Hypothalamus (tissue), 51 donors: ENCODE measurements around the gene ZNF655.

Experiments
- DNase-seq, 51 donors: peaks; one replicate each; lab custom pipeline; 2025; lab: John Stamatoyannopoulos, UW

Gene ZNF655

DNA sequence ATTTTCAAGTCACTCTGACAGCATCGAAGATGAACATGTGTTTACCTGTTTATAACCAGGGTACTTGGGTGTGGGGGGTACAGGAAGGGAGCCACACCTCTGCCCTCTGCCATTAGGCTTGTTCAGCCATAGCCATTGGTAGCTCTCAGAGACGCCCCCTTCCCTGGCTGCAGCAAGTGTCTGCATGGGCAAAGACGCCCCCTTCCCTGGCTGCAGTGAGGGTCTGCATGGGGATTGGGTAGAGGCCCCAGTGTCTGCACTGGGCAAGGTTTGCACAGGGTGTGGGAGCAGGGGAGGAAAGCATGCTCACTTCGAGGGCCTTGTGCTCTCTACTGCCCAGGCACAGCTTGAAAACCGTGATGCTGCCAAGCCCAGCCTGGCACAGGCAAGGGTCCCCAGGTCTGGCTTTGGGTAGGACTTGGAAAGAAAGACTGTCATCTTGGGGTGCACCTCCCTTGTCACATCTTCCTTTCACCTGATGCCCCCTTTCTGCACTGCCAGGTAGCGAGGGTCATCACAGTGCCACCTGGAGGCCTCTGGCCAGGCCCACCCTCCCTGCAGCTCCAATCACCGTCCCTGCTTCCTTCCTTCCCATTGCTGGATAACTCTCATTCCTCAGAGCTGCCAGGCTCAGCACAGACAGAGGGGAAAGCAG is 43.3 kb downstream of the ZNF655 start:
- DNase-seq = no peak

DNA sequence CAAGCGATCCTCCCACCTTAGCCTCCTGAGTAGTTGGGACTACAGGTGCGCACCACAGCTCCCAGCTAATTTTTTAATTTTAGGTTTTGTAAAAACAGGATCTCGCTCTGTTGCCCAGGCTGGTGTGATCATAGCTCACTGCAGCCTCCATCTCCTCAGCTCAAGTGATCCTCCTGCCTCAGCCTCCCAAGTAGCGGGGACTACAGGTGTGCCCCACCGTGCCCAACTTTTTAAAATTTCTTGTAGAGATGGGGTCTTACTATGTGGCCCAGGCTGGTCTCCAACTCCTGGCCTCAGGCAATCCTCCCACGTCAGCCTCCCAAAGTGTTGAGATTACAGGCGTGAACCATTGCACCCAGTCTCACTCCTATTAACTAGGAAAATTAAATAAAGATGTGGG is 47.1 kb downstream of the ZNF655 start:
- DNase-seq = no peak

DNA sequence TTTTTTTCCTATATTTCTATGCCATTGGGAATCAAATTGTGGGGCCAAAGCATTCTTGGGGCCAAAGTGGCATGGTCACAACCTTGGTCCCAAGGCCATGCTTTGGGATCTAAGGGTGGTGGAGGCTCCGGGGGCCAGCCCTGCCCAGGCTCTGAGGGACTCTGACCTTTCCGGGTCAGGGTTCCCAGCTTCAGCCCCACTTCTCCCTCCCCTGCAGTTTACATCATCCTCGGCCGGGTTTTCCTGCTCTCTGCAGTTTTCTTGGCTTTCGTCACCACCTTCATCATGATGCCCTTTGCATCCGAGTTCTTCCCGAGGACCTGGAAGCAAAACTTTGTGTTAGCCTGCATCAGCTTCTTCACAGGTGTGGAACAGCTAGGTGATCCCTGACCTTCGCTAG is 48.1 kb downstream of the ZNF655 start:
- DNase-seq = no peak

DNA sequence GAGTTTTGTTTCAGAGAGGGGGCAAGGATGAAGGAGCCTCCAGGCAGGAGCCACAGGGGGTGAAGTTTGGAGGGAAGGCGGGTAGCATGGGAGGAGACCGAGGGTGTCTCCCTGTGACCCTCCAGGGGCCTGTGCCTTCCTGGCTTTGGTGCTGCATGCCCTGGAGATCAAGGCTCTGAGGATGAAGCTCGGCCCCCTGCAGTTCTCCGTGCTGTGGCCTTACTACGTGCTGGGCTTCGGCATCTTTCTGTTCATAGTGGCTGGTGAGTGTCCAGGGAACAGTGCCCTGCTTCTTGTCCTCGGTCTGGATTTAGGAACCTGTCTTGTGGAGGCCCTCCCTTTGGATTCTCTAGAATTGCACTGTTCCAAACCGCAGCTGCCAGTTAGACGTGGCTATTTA is 49.1 kb downstream of the ZNF655 start:
- DNase-seq = no peak

DNA sequence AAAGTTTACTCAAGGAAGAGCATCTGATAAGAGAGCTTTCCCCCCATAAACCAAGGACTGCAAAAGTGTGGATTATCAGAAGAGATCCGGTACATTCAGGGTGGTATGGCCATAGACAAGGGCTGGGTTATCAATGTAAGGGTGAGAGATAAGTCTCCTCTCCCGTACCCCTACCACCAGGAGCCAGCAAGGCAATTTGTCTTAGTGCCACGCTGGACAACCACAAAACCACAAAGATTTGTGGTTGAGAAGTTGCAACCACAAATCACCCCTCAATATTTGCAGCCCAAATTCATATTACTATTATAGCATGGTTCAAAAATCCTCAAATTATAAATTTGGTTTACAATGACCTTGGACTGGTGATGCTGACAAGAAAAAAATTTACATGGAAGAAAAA is 56.1 kb downstream of the ZNF655 start:
- DNase-seq = no peak

DNA sequence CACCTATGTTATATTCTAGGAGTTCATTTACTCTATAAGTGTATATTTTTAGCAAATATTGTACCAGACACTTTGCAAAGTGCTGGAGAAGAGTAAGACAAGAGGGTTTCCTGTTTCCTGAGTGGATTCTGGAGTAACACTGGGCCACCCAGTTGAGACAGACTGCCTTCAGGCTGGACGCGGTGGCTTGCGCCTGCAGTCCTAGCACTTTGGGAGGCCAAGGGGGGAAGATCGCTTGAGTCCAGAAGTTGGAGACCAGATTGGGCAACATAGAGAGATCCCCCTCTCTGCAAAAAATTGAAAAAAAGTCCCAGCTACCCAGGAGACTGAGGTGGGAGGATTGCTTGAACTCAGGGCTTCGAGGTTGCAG is 57.5 kb downstream of the ZNF655 start:
- no peak for DNase-seq

DNA sequence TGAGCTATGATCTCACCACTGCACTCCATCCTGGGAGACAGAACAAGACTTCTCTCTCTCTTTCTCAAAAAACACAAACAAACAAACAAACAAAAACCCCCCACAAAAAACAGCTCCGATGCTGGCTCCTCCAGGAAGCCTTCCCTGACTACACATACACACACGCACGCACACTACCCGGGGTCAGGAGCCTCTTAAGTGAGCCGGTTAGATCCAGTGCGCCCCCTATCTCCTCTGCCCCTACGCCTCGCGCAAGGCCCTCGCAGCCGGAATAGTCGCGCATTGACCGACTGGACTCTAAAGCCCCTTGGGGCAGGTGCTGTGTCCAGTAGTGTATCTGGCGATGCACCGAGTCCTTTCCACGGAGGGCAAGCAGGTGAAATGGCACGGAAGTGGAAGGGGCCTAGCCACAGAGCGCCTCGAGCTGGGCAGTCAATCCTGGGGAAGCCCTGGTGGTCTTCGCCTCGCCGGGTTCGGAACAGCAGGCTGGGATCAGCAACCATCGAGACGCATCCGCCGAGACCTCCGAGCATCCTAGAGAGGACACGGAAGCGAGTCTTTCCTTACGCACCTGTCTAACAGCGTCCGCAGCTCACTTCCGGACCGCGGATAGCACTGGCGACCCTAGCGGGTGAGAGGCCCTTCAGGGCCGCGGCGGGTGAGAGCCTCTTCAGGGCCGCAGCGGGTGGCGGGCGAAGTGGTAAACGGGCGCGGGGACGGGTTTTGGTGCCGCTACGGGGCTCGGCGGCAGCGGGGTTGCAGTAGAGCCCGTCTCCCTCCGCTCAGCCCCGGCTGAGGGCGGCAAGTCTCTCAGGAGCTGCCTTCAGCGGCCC is 58.1 kb downstream of the ZNF655 start, which contains the start of gene ZSCAN25:
ZSCAN25 (plus strand) TSS at position 588 of the 833 bp plus-strand sequence. CDS start 2,661 bp downstream, outside the sequence.
- peak; percentile 23 to 89 (median 76) for DNase-seq

DNA sequence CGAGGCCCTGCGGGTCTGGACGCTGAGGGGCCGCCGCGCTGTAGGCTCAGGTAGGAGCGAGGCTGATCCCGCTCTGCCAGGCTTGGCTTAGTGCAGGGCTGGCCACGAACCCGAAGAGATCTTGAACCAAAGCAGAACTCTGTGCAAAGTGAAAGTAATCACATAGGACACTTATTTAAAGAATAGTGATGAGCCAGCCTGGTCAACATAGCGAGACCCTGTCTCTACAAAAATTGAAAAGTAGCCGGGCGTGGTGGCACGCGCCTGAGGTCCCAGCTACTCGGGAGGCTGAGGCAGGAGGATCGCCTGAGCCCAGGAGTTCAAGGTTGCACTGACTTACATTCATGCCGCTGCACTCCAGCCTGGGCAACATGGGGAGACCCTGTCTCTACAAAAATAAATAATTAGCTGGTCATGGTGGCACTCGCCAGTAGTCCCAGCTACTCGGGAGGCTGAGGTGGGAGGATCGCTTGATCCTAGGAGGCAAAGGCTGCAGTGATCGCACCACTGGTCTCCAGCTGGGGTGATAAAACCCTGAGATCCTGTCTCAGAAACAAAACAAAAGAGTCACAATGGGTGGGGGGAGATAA is 58.8 kb downstream of the ZNF655 start:
- DNase-seq = peak in 1 of 51 donors; percentile 19

DNA sequence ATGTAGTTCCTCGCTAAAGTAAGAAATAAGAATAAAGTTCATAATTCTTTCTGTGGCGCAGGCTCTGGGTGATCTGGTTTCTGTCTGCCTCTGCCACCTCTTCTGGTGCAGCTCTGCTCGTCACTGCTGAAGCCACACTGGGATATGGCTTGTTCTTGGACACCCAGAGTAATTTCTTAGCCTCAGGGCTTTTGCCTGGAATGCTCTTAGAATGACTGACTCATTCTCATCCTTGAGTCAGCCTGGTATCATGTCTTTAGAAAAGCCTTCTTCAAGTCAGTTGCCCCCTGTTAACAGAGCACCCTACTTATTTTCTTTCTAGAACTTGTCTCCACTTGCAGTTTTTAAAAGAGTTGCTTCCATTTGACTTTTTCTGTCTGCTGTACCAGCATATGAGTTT is 60.3 kb downstream of the ZNF655 start:
- no peak for DNase-seq

DNA sequence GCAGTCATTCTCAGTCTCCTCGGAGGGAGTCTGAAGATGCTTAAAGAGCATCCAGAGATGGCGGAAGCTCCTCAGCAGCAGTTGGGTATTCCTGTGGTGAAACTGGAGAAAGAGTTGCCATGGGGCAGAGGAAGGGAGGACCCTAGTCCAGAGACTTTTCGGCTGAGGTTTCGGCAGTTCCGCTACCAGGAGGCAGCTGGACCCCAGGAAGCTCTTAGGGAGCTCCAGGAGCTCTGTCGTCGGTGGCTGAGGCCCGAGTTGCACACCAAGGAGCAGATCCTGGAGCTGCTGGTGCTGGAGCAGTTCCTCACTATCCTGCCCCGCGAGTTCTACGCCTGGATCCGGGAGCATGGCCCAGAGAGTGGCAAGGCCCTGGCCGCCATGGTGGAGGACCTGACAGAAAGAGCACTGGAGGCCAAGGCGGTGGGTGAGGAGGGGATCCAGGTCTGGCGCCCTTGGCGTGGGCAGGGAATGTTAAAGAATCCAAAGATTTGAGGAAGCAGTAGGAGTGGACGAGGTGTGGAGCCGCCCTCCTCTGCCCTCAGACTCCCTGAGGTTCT is 61.2 kb downstream of the ZNF655 start:
- DNase-seq = no peak

DNA sequence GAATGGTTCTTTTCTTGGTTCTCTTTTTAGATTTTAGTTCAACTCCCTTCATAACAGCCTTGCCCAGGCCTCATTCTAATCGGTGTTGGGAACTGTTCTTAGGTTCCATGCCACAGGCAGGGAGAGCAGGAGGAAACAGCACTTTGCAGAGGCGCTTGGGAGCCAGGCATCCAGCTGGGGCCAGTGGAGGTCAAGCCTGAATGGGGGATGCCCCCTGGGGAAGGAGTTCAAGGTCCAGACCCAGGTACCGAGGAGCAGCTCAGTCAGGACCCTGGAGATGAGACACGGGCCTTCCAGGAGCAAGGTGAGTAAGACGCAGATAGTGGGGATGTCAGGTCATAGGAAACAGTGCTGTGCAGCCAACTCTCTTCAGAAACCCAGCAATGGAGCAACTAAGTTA is 62.8 kb downstream of the ZNF655 start:
- no peak for DNase-seq

DNA sequence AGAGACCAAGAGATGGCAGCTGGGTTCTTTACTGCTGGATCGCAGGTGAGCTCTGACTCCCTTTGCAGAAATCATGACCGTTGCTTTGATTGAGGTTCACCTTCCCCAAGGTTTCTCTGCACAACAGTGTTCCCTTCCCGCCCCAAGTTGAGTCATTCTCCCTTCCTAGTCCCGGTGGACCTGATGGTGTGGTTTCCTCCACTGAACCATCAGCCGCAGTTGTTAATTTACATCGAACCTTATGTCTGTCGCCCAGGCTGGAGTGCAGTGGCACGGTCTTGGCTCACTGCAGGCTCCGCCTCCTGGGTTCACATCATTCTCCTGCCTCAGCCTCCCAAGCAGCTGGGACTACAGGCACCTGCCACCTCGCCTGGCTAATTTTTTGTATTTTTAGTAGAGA is 64.2 kb downstream of the ZNF655 start:
- no peak for DNase-seq

DNA sequence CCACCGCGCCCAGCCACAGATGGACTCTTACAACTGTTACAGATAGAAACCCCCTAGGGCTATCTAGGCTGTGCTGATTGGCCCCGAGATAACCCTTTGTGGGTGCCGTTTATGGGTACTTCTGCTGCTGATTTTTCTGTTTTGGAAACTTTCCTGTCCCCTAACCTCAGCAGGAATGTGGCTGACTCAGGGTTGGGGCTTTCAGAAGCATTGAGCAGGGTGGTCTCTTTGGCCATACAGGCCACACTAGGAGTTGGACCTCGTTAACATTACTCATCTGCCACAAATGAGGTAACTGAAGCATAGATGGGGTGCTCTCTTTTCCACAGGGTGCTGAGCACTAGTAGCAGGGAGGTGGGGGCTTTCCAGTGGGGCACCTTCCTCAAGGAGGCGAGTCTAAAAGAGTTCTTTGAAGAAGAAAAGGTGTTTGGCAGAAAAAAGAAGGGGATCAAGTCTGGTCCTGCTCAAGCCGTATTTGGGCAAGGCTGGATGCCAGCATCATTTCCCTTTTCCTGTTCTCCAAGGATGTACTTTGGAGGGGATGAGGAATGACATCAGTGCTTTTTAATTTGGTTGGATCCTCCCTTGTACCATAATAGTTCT is 64.8 kb downstream of the ZNF655 start:
- DNase-seq = no peak

DNA sequence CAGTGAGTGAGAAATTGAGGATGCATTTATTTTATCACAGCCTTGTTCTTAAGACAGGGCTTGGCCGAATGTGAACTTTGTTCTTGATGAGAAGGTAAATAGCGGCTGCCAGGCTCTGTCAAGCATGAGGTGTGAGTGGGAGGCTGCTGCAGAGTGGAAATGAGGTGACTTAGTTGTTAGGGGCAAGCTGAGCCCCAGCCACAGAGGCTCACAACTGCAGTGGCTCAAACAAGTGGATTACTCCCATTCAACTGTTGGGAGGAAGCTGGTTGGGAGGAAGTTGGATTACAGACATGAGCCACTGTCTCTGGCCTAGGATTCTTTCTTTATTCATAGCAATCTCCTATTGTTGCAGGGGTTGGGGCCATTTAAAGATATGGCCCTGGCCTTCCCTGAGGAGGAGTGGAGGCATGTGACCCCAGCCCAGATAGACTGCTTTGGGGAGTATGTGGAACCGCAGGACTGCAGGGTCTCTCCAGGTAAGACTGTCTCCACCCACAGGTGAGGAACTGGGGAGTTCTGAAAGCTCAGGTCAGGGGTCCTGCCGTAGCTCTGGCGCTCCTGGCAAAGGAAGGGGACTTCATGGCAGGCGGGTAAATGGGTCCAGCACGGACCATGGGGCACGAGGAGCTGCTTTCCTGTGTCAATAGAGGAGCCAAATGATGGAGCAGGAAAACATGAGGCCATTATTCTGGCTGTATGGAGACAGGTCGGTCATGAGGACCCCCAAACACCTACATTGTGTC is 65.4 kb downstream of the ZNF655 start:
- no peak for DNase-seq

DNA sequence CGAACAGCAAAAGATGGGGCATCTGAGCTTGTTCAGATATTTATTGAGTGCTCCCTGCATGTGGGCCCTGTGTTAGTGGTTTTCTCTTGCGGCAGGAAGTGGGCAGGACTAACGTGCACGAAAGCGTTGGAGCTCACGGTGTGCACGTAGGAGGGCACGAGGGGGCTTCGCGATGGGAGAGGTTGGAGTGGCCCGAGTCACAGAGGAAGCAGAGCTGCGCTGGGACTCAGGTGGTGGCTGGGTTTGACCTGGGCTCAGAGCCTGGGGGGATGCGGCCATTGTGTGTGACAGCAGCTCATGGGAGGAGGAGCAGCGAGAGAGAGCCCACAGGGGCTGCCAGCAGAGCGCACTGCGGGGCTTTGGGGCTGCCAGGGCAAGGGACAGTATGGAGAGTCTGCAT is 66.0 kb downstream of the ZNF655 start:
- DNase-seq = no peak

DNA sequence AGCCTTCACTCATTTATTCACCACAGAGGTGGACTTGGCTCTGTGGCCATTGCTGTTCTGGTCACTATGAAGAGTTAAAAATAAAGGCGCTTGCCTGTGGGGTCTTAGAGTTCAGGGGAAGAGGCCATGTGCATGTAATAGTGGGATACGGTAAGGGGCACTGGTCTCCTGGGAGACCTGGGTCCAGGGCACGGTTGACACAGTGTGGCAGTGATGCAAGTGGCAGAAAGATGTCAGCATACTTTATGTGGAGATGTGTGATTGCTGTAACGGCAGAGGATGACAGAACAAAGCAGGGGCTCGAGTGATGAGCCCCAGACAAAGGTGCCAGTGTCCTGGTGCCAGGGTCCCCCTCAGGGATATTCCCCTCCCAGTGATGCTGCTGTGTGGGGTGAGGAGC is 66.9 kb downstream of the ZNF655 start:
- no peak for DNase-seq

DNA sequence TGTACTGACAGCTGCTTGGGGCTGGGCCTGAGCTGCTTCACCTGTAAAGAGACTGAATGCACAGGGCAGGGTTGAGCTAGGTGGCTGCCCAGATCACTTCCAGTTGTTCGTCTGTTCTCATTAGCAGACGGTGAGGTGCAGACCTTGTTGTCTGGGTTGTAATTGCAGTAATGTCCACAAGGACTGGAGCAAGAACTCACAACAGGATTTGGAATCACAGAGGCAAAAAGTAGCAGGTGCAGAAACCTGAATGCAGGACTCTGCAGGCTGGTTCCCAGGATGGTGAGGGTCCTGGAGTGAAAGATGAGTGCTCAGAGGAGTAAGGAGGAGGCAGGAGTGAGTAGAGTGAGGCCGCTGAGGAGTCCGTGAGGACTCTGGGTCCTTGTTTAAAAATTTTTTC is 67.5 kb downstream of the ZNF655 start:
- no peak for DNase-seq
